GM04503 (cell line): Measurements from ENCODE around the gene OTOGL.
"Not testable (repeated sequence)": the region's sequence is repeated elsewhere in the genome, so short reads cannot be mapped to it uniquely, and the experiment has no call there.

Experiments
- DNase-seq: peaks from one replicate; pipeline ENCODE4 v3.0.0-alpha.2; 2012; ENCODE audit warnings: low read depth

OTOGL gene

GRCh38 chr12:80188576-80188975 is 89.2 kb downstream of the OTOGL start:
- DNase-seq: no peak

DNA sequence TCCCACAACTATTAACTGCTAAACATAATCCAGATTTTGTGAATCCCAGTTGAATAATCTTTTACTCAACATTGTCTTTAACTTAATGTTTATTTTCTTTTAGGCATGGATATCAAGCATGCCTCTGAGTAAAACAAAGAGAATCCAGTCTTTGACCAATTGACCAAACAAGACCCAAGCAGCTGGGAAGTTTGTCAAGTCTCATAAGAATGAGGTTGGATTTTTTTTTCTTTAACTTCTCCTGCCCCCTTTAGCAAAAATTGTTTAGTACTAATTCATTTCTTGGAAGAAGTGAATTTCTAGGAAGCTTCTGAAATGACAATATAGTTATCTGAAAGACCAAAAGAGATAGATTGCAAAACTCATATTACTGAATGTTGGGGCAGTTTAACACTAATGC is 89.9 kb downstream of the OTOGL start:
- DNase-seq: peak; percentile 84

GRCh38 chr12:80190001-80190400 is 90.7 kb downstream of the OTOGL start:
- DNase-seq: no peak

- no peak for DNase-seq
These were observed 92.8 kb downstream of the OTOGL start for GRCh38 chr12:80192087-80192486.

DNA sequence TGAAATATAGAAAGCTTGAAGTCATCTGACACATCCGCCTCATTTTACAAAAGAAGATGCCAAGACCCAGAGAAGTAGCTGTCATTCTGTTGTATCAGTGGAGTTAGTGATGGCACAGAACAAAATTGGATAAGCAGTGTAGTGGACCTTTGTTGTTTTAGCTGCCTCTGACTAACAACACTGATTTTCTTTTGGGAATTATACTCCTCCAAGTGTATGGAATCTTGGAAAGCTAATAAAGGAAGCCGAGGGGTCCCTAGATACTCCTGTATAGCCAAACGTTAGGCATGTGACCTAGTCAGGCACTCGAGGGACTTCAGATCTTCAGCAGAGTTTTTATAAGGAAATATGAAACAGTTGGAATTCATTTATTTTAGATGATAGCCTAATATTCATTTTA is 94.5 kb downstream of the OTOGL start:
- DNase-seq: no peak

GRCh38 chr12:80195074-80195726 is 95.9 kb downstream of the OTOGL start:
- no peak for DNase-seq

GRCh38 chr12:80195737-80196136 is 96.4 kb downstream of the OTOGL start:
- DNase-seq: no peak

GRCh38 chr12:80196419-80196818 is 97.1 kb downstream of the OTOGL start:
- DNase-seq: no peak

- DNase-seq: no peak
These were observed 99.5 kb downstream of the OTOGL start for GRCh38 chr12:80198782-80199337.

DNA sequence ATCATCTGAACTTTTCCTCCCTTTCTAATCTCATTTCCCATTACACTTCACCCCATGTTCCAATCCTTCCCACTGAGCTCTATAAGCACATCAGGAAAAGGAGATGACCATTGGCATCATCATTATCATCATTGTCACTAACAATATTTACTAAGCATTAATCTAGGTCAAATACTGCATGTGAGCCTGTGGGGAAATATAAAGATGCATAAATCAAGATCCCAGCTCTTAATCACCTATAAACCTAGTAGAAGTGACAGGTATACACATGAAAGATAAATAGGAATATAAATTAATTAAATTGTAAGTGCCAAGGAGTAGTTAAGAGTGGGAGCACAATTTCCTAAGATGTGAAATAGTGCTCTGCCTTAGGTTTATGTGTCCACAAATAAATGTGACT is 100.6 kb downstream of the OTOGL start:
- DNase-seq: no peak

DNA sequence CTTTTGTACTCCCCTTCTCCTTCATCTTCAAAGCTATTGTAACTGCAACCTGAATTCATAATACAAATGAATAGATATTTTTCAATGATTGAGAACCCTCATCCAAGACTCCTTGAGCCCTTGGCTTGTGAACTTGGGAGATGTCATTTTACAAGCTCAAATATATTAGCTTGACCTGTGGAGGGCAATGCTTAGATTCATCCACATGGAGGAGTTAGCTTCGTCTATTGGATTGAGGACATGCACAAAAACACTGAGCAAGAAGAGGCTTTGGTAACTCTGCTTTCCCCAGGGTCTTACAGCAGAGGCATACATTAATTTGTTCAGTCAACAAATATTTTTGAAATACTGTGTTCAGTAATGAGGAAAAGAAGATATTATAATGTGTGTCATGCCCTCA is 101.1 kb downstream of the OTOGL start:
- DNase-seq: no peak

DNA sequence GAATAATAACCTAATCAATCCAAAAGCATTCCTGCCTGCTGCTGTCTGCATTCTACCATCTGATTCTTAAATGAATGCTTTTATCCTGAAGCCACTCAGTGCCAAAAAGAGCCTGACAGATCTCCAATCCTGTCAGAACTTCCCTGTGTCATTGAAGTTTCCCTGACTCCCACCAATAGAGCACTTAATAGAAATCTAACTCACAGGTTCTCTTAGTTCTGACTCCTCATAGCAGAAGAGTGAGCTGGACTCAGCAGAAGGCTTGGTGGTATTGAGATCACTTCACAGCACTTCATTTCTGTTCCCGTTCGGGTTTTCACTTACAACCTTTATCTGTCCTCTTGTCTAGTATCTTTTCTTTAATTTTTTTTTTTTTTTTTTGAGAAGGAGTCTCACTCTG is 102.6 kb downstream of the OTOGL start:
- DNase-seq: no peak

GRCh38 chr12:80205960-80206359 is 106.6 kb downstream of the OTOGL start:
- no peak for DNase-seq

GRCh38 chr12:80208071-80208470 is 108.7 kb downstream of the OTOGL start:
- no peak for DNase-seq

- DNase-seq: no peak
These were observed 112.3 kb downstream of the OTOGL start for GRCh38 chr12:80211671-80212070.

- no peak for DNase-seq
These were observed 113.8 kb downstream of the OTOGL start for GRCh38 chr12:80212938-80213645.

DNA sequence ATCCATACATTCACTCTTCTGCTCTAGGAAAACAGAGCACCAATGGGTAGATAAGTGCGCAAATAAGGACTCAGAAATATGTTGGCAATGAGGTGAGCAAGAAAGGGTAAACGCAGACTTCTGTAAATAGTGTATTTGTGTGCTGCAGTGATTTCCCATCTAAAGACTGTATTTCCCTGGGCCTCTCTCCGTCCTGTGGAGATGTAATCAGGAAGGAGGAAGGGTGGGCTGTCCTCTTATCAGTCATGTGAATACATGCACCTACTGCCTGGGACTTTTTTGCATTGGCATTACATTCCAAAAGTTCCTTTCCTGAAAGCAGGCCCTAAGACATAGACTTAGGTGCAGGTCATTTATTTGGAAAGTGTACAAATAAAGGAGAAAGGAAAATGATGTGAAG is 114.5 kb downstream of the OTOGL start:
- DNase-seq: no peak

GRCh38 chr12:80217011-80217535 is 117.7 kb downstream of the OTOGL start:
- no peak for DNase-seq

GRCh38 chr12:80218925-80219324 is 119.6 kb downstream of the OTOGL start:
- not testable (repeated sequence) for DNase-seq

- DNase-seq: no peak
These were observed 120.0 kb downstream of the OTOGL start for GRCh38 chr12:80219345-80219744.

GRCh38 chr12:80222261-80222660 is 122.9 kb downstream of the OTOGL start:
- no peak for DNase-seq

DNA sequence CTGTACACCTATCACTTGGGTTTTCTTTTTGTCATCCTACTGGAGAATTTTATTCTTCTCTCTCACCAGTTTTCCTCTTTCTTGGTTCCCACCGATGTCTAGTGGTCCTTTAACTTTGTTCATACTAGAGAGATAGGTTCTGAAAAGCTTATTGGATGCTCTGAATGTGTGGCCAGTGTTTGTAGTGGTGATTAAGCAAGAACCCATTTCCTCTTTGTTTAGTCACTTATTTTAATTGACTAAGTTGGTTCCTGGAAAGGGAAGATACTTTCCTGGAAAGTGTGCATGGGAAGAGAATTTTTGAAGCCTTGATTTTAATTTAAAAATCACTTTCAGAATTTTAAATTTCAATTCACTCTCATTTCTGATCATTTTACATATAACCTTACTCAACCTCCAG is 127.2 kb downstream of the OTOGL start:
- peak; percentile 18 for DNase-seq

DNA sequence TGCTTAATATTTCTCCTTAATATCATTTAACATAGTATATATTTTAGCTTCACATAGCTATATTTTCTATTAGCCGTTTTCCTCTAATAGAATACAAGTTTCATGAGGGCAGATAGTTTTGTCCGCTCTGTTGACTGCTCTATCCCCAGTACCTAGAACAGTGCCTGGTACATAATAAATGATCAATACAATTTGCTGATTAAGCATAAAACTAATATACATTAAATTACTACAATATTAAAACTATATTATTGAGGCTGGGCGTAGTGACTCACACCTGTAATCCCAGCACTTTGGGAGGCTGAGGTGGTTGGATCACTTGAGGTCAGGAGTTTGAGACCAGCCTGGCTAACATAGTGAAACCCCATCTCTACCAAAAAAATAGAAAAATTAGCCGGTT is 128.6 kb downstream of the OTOGL start:
- not testable (repeated sequence) for DNase-seq
